Naive thymus-derived CD4-positive, alpha-beta T cell (primary cell): ENCODE data around the gene PTPN7. TPM values are rescaled to one million over a fixed set of nuclear protein-coding genes. Genes with fewer than 3 reads are reported as not detected.

Source experiments
- ATAC-seq: fragments of 150-1000 bp; cut with Tn5 transposase; 2 replicates; pipeline ENCODE4 v1.10.0; 2021; ENCODE audit warnings: mild to moderate bottlenecking, moderate library complexity
- CTCF ChIA-PET: fragments of 350-600 bp; sonication (Branson Sonifier 250); formaldehyde crosslinking; loops from one replicate; lab custom pipeline; 2021; ENCODE audit warnings: antibody characterized with exemption; lab: Charles Lee
- POLR2A ChIA-PET: fragments of 350-600 bp; sonication (Branson Sonifier 250); formaldehyde crosslinking; loops from one replicate; lab custom pipeline; 2021; ENCODE audit warnings: antibody characterized with exemption, inconsistent platforms; lab: Charles Lee
- DNase-seq, 9 donors: peaks; one replicate each; pipeline versions ENCODE4 v3.0.0 to v3.0.0-alpha.2; 2020 to 2022; ENCODE audit warnings: mixed read lengths in 1 of 9
- H3K27ac ChIP-seq: one replicate; pipeline ENCODE4 v1.7.0; 2013; ENCODE audit warnings: mild to moderate bottlenecking, low read depth, low read length, moderate library complexity
- H3K27me3 ChIP-seq, 2 donors: one replicate each; pipeline ENCODE4 v1.7.0; 2013; ENCODE audit warnings: low read length in 2 of 2, mild to moderate bottlenecking in 2 of 2, moderate library complexity in 2 of 2; ENCODE audit not compliant: control insufficient read depth in 2 of 2, insufficient read depth in 2 of 2
- H3K36me3 ChIP-seq, 3 experiments: 1 replicate in 2 of 3; 2 replicates in 1 of 3; pipeline ENCODE4 v1.7.0; 2013; ENCODE audit warnings: low read length in 3 of 3, mild to moderate bottlenecking in 3 of 3, moderate library complexity in 1 of 3; ENCODE audit not compliant: insufficient read depth in 3 of 3, control insufficient read depth in 2 of 3
- H3K4me1 ChIP-seq, 2 donors: one replicate each; pipeline ENCODE4 v1.7.0; 2013; ENCODE audit warnings: low read length in 2 of 2, mild to moderate bottlenecking in 2 of 2, moderate library complexity in 1 of 2; ENCODE audit not compliant: control insufficient read depth in 2 of 2, insufficient read depth in 2 of 2
- H3K4me3 ChIP-seq: 2 replicates; pipeline ENCODE4 v1.7.0; 2013; ENCODE audit warnings: mild to moderate bottlenecking, low read length
- H3K9me3 ChIP-seq, 3 experiments: 1 replicate in 2 of 3; 2 replicates in 1 of 3; pipeline ENCODE4 v1.7.0; 2013; ENCODE audit warnings: low read length in 3 of 3; ENCODE audit not compliant: control insufficient read depth in 2 of 3
- H3K27ac Mint-ChIP-seq, 9 donors: one replicate each; pipeline ENCODE4 v1.8.0; 2020 to 2022; ENCODE audit warnings: mixed read lengths in 9 of 9, mild to moderate bottlenecking in 8 of 9, moderate library complexity in 5 of 9, inconsistent platforms in 2 of 9
- H3K27me3 Mint-ChIP-seq, 5 donors: one replicate each; pipeline ENCODE4 v1.8.0; 2021 to 2022; ENCODE audit warnings: mixed read lengths in 5 of 5, mild to moderate bottlenecking in 1 of 5
- H3K36me3 Mint-ChIP-seq, 5 donors: one replicate each; pipeline ENCODE4 v1.8.0; 2020 to 2022; ENCODE audit warnings: mixed read lengths in 5 of 5, mild to moderate bottlenecking in 3 of 5, inconsistent platforms in 1 of 5
- H3K4me1 Mint-ChIP-seq, 7 donors: one replicate each; pipeline ENCODE4 v1.8.0; 2020 to 2022; ENCODE audit warnings: mixed read lengths in 7 of 7, mild to moderate bottlenecking in 3 of 7, inconsistent platforms in 1 of 7
- H3K4me3 Mint-ChIP-seq, 10 donors: one replicate each; pipeline ENCODE4 v1.8.0; 2020 to 2022; ENCODE audit warnings: mild to moderate bottlenecking in 10 of 10, mixed read lengths in 10 of 10, moderate library complexity in 6 of 10, inconsistent platforms in 2 of 10
- H3K9me3 Mint-ChIP-seq, 11 donors: one replicate each; pipeline ENCODE4 v1.8.0; 2020 to 2022; ENCODE audit warnings: mixed read lengths in 11 of 11, mild to moderate bottlenecking in 4 of 11, inconsistent platforms in 1 of 11, moderate library complexity in 1 of 11
- intact Hi-C, 2 donors: fragments of 100-400 bp; cut with micrococcal nuclease; formaldehyde crosslinking; loops; one replicate each; pipeline ENCODE4 v1.15.1; 2023
- polyA plus RNA-seq, 2 donors: library from polyadenylated mRNA; unstranded; fragments of 300-500 nt; fragmentation: Illumina TruSeq; gene quantifications; one replicate each; pipeline ENCODE4 v1.2.3, GENCODE V29; 2021
- total RNA-seq, 6 experiments: library from RNA in 5 of 6; stranded (reverse) in 5 of 6; gene quantifications; 1 replicate in 5 of 6; 2 replicates in 1 of 6; pipeline ENCODE4 v1.2.3 and lab custom pipeline; 2021 to 2026

Gene PTPN7
- total and polyA plus RNA-seq, 7 experiments from 2014 or later, result 40.4 to 258 (median 78.6) TPM

GRCh38 chr1:202189918-202190715, 29.7 kb upstream of the PTPN7 start:
- no peak for DNase-seq
- no peak overlapping the region for H3K27ac ChIP-seq

GRCh38 chr1:202189001-202189790, 28.8 kb upstream of the PTPN7 start:
- Histone ChIP-seq H3K36me3 (no peaks in the 10 kb centered on the region), H3K27me3 (no peaks in the 10 kb centered on the region), H3K27ac (no peak overlapping the region), H3K9me3 (no peaks in the 10 kb centered on the region), H3K4me3 (no peak overlapping the region), H3K4me1 (peaks cover 0 to 6% of the 10 kb centered on the region in 2 donors)
- Mint-ChIP-seq H3K4me1 (peaks cover 5 to 11% (median 8%) of the 10 kb centered on the region in 7 donors), H3K36me3 (no peaks in the 10 kb centered on the region), H3K9me3 (peaks cover 0 to 3% (median 0%) of the 10 kb centered on the region in 11 donors), H3K4me3 (no peak overlapping the region), H3K27ac (no peak overlapping the region), H3K27me3 (peaks cover 7 to 13% (median 10%) of the 10 kb centered on the region in 5 donors)
- CTCF ChIA-PET, result interaction anchor here (0.6 to 1.7 kb wide), 9 partner anchors 29 to 1020 kb away, joined by 3 to 10 read pairs (median 4); partner anchors contain the start of gene PTPN7
- POLR2A ChIA-PET, result no interaction called here
- intact Hi-C loops, result loop anchor here (1.0 kb wide), 2 partner anchors 29 to 126 kb away; partner anchors contain the start of gene PTPN7 (in 1 of the 2)
- DNase-seq (peak; percentile 52 to 84 (median 69)), ATAC-seq (peak; percentile 79)

More at GRCh38 chr1:202189918-202190715, 29.7 kb upstream of the PTPN7 start:
- CTCF ChIA-PET, result interaction anchor here (0.6 to 1.7 kb wide), 8 partner anchors 35 to 1019 kb away, joined by 3 to 10 read pairs (median 4); no protein-coding TSS in a partner anchor
- POLR2A ChIA-PET, result no interaction called here
- Mint-ChIP-seq H3K27ac (no peak overlapping the region), H3K9me3 (peaks cover 0 to 3% (median 0%) of the 10 kb centered on the region in 11 donors), H3K4me3 (no peak overlapping the region), H3K4me1 (peaks cover 0 to 8% (median 4%) of the 10 kb centered on the region in 7 donors), H3K36me3 (no peaks in the 10 kb centered on the region), H3K27me3 (peaks cover 11 to 23% (median 20%) of the 10 kb centered on the region in 5 donors)
- intact Hi-C loops, result loop anchor here (1.0 kb wide), 2 partner anchors 30 to 125 kb away; partner anchors contain the start of gene PTPN7 (in 1 of the 2)
- H3K4me1 ChIP-seq, result peaks cover 0 to 6% of the 10 kb centered on the region in 2 donors
- no peaks in the 10 kb centered on the region for H3K27me3 ChIP-seq
- ATAC-seq, result no peak
- H3K4me3 ChIP-seq, result no peak overlapping the region
- no peaks in the 10 kb centered on the region for H3K9me3 ChIP-seq
- H3K36me3 ChIP-seq, result no peaks in the 10 kb centered on the region

DNA sequence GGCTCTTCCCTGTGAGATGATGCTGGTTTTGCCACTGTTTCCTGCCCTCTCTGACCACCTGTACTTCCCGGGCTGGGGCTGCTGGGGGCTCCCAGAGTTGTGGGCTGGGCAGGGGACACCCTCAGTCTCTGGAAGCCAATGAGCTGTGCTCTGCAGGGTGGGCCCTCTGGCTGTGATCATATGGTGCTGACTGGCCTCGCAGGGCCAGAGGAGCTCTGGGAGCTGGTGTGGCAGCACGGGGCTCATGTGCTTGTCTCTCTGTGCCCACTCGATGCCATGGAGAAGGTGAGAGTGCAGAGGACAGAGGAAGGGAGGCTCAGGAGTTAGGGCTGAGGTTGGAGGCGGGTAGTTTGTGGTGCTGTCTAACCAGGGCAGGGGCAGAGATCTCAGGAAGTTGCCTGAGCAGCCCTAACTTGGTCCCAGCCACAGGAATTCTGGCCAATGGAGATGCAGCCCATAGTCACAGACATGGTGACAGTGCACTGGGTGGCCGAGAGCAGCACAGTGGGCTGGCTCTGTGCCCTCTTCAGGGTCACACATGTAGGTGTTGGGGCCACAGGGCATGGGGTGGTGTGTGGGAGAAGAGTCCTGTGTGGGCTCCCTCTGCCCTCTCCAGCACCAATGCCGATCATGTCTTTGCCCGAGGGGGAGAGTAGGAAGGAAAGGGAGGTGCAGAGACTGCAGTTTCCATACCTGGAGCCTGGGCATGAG, 27.4 kb upstream of the PTPN7 start:
- CTCF ChIA-PET, result interaction anchor here (1.2 to 2.1 kb wide), 3 partner anchors 26 to 33 kb away, joined by 4 to 5 read pairs (median 4); partner anchors contain the start of gene PTPN7
- DNase-seq (no peak), ATAC-seq (no peak)
- Histone ChIP-seq H3K27ac (no peak overlapping the region), H3K4me3 (no peak overlapping the region), H3K4me1 (peaks cover 0 to under 1% of the 10 kb centered on the region in 2 donors), H3K27me3 (no peaks in the 10 kb centered on the region), H3K9me3 (no peaks in the 10 kb centered on the region), H3K36me3 (no peaks in the 10 kb centered on the region)
- H3K4me3 Mint-ChIP-seq, result no peak overlapping the region
- no peaks in the 10 kb centered on the region for H3K36me3 Mint-ChIP-seq
- peaks cover 0 to 8% (median 5%) of the 10 kb centered on the region in 5 donors for H3K27me3 Mint-ChIP-seq
- H3K9me3 Mint-ChIP-seq, result peaks cover 0 to 3% (median 0%) of the 10 kb centered on the region in 11 donors
- intact Hi-C loops, result no loop called here
- no peak overlapping the region for H3K27ac Mint-ChIP-seq
- peaks cover 9 to 14% (median 11%) of the 10 kb centered on the region in 7 donors for H3K4me1 Mint-ChIP-seq
- POLR2A ChIA-PET, result no interaction called here

GRCh38 chr1:202187041-202187671, 26.8 kb upstream of the PTPN7 start:
- no peak overlapping the region for H3K4me3 Mint-ChIP-seq
- H3K27me3 Mint-ChIP-seq, result peaks cover 0 to 4% (median 0%) of the 10 kb centered on the region in 5 donors
- intact Hi-C loops, result no loop called here
- no peaks in the 10 kb centered on the region for H3K9me3 Mint-ChIP-seq
- H3K27ac ChIP-seq, result no peak overlapping the region
- no peaks in the 10 kb centered on the region for H3K9me3 ChIP-seq
- DNase-seq (no peak), ATAC-seq (no peak)
- ChIA-PET CTCF (interaction anchor here (0.6 to 2.1 kb wide), 6 partner anchors 25 to 965 kb away, joined by 3 to 5 read pairs (median 3); no protein-coding TSS in a partner anchor), POLR2A (no interaction called here)
- no peaks in the 10 kb centered on the region for H3K4me1 ChIP-seq
- H3K27me3 ChIP-seq, result no peaks in the 10 kb centered on the region
- no peak overlapping the region for H3K4me3 ChIP-seq
- H3K27ac Mint-ChIP-seq, result no peak overlapping the region
- no peaks in the 10 kb centered on the region for H3K36me3 ChIP-seq
- no peaks in the 10 kb centered on the region for H3K36me3 Mint-ChIP-seq
- H3K4me1 Mint-ChIP-seq, result peaks cover 9 to 14% (median 11%) of the 10 kb centered on the region in 7 donors

DNA sequence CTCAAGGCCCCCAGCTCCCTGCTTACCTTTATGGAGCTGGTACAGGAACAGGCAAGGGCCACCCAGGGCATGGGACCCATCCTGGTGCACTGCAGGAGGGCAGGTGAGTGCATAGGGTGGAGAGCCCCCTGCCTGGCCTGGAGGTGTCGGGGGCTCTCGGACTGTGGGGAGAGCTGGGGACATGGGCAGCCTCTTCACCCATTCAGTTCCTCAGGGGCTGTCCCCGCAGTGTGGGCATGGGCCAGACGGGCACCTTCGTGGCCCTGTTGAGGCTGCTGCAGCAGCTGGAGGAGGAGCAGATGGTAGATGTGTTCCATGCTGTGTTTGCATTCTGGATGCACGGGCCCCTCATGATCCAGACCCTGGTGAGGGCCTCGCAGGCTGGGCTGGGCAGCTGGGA, 25.9 kb upstream of the PTPN7 start:
- intact Hi-C loops, result no loop called here
- no peaks in the 10 kb centered on the region for H3K9me3 ChIP-seq
- no peaks in the 10 kb centered on the region for H3K27me3 ChIP-seq
- Mint-ChIP-seq H3K27me3 (peaks cover 0 to 6% (median 0%) of the 10 kb centered on the region in 5 donors), H3K9me3 (no peaks in the 10 kb centered on the region), H3K36me3 (no peaks in the 10 kb centered on the region), H3K27ac (no peak overlapping the region), H3K4me1 (peaks cover 9 to 14% (median 12%) of the 10 kb centered on the region in 7 donors), H3K4me3 (no peak overlapping the region)
- no peak overlapping the region for H3K27ac ChIP-seq
- H3K36me3 ChIP-seq, result no peaks in the 10 kb centered on the region
- no peaks in the 10 kb centered on the region for H3K4me1 ChIP-seq
- no peak for DNase-seq
- POLR2A ChIA-PET, result interaction anchor here (0.6 kb wide), 1 partner anchor 375 kb away, joined by 3 read pairs; no protein-coding TSS in a partner anchor
- CTCF ChIA-PET, result interaction anchor here (0.5 to 2.4 kb wide), 9 partner anchors 24 to 966 kb away, joined by 3 to 9 read pairs (median 3); partner anchors contain the start of gene PTPN7
- H3K4me3 ChIP-seq, result no peak overlapping the region
- no peak for ATAC-seq
